GM20431 (cell line): ENCODE data around the gene WDR88.
"Not testable (repeated sequence)": the region's sequence is repeated elsewhere in the genome, so short reads cannot be mapped to it uniquely, and the experiment has no call there.

Source experiments
- in situ Hi-C: fragments of 300-500 bp; cut with MseI, MboI; formaldehyde crosslinking; loops from one replicate; pipeline ENCODE4 v1.15.0; 2020; ENCODE audit warnings: low sequenced_read_pairs; ENCODE audit not compliant: unreplicated experiment

Gene WDR88

DNA sequence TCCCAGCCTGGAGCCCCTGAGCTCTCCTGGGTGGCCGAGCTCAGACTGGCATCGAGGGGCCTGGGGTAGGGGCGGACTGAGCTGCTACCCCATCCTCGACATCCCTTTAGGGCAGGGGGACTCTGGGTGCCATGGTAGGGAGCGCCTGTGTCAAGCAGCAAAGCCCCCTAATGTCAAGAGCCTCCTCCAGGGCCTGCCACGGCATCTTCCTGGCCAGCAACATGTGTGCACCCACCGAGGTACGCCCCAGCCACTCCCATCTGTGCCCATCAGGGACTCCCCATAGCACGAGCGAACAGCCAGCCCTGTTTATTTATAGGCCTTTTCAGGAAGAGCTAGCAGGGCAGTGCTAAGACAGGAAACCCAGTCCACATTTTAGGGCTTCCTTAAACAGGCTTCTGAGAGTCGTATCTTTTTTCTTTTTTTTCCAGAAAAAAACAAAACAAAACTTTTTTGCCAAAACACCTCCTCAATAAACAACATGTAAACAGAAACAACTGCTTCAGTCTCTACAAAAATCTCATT, 76.5 kb downstream of the WDR88 start:
- in situ Hi-C loops: no loop called here

DNA sequence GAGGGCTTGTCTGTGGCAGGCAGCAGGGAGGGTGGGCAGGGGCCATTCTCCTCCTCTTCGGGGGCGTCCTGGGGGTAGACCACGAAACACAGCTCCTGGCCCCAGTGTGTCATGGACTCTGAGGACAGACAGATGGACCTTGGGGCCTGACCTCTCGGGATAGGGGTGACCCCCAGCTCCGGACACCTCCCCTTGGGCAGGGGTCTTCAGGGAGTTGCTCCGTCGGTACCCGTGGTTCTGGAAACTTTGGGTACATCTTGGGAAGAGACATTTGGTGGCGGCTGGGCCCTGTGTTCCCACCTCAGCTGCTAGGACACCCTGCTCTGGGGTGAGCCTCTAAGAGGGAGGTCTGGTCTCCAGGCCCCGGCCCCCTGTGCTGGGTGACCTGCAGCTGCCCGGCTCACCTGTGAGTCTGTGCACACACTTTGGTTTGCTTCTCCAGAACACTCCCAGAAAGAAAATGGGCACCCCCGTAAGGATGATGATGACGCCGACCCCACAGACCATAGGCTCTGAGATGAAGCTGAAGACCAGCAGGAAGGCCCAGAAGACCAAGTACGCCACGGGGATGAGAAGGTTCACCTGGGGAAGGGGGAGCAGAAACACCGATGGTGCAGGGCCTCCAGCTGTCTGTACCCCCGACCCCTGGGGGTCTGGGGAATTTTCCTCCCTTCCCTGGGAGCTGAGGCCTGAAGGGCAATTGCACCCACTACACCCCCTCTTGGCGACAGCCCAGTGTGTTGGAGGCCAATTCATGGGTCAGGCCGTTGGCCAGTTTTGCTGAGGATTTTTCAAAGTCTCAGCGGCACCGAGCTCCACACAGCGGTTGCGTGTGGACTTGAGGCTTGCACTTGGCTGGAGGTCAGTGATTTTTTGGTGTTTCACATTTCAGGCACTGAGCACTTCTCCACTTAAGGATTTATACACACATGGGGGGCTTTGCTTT, 77.3 kb downstream of the WDR88 start:
- in situ Hi-C loops: no loop called here

DNA sequence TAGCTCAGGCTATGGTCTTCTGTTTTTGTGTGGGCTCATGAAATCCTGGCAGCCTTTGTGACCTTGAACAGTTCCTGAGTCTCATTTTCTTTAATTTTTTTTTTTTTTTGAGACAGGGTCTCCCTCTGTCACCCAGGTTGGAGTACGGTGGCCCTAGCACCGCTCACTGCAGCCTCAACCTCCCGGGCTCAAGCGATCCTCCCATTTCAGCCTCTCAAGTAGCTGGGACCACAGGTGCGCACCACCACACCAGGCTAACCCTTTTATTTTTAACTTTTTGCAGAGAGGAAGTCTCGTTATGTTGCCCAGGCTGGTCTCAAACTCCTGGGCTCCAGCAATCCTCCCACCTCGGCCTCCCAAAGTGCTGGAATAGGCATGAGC, 77.9 kb downstream of the WDR88 start:
- in situ Hi-C loops: not testable (repeated sequence)

DNA sequence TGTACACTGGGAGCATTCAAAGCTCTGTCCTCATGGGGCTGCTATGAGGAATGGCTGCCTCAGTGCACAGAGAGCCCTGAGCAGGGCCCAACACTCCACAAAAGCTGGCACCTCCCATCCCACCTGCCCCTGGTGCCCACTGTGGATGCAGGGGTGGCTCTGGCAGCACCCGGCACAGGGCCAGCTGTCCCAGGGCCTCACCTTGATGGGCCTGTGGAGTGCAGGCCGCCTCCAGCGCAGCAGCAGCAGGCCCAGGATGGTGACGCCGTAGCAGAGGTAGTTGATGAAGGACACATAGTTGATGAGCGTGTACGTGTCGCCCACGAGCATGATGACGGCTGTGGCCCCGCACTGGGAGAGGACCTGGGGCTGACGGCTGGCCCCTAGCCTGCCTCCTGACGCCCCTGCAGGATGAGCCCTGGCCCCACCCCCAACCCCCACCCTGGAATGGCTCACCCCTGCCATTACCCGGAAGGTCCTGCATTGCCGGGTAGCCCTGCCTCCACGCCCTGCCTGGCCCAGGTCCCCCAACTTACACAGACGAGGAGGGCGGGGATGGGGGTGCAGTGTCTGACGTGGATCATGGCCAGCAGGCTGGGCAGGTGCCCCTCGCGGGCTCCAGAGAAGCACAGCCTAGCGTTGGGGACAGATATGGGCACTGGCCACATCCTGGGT, 78.5 kb downstream of the WDR88 start:
- in situ Hi-C loops: no loop called here

DNA sequence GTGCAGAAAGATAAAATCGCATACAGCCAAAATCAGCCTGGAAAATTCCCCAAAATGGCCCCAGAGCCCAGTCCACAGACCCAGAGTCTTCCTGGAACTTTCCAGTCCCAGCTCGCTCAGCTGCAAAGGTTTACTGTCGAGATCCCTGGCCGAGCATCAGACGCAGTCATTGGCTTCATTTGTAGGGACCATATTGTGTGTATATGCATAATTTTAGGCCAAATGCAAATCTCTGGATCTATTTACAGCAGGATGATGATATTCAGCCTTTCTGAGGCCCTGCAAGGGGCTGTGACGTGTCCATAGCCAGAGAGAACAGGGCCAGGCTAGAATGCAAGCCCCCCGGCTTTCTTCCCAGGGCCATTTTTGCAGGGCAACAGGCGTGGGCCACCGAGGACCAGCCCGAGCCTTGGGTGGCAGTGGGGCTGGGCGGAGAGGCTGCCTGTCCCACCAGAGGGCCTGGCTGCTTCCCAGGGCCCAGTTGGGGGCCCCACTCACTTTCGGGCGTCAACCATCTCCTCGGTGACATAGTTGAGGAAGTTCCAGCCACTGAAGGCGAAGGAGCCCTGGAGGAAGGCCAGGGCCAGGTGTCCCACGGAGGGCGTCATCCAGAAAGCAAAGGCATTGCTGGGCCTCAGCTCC, 80.0 kb downstream of the WDR88 start:
- in situ Hi-C loops: no loop called here

DNA sequence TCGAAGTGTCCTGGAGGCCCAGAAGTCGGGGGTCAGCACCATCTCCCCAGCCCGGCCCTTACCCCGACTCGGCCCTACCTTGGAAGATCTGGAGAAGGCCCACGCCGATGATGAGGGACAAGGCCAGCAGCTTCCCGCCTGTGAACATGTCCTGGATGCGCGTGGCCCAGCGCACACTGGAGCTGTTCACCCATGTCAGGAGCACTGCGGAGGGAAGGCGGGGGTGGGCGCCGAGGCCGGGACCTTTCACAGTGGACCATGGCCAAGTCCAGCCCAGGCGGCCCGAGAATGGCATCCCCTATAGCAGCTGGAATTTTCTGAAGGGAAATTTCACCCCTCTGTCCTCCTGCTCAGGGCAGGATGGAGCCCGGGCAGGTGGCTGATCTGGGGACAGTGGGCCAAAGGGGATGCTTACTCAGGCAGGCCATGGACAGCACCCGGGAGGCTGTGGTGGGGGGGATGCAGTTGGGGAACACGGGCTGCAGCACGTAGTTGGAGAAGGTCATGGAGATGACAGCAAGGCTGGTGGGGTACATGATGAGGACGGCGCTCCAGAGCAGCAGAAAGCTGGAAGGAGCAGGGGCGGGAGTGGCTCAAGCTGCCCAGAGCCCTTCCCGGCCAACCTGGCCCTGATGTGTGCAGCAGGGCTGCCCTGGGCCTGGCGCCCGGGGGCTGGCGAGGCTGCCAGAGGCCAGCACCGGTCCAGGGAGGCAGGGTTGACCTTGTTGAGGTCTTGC, 80.7 kb downstream of the WDR88 start:
- in situ Hi-C loops: no loop called here

DNA sequence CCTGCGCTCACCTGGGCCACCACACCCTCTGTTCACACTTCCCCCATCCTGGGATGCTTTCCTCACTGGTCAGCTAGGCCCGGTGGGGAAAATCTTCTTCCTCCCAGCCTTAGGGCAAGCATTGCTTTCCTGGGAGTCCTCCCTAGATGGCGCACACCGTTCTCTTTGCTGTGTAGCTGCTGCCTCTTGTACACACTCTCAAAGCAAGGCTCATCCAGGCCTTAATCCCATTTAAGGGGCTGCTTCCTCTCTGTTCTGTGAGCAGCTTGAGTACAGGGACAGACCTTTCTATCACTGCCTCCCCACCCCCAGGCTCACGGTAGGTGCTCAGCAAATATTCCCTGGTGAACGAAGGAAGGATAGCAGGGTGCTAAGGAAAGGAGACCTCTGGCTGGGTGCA, 82.7 kb downstream of the WDR88 start:
- in situ Hi-C loops: no loop called here

DNA sequence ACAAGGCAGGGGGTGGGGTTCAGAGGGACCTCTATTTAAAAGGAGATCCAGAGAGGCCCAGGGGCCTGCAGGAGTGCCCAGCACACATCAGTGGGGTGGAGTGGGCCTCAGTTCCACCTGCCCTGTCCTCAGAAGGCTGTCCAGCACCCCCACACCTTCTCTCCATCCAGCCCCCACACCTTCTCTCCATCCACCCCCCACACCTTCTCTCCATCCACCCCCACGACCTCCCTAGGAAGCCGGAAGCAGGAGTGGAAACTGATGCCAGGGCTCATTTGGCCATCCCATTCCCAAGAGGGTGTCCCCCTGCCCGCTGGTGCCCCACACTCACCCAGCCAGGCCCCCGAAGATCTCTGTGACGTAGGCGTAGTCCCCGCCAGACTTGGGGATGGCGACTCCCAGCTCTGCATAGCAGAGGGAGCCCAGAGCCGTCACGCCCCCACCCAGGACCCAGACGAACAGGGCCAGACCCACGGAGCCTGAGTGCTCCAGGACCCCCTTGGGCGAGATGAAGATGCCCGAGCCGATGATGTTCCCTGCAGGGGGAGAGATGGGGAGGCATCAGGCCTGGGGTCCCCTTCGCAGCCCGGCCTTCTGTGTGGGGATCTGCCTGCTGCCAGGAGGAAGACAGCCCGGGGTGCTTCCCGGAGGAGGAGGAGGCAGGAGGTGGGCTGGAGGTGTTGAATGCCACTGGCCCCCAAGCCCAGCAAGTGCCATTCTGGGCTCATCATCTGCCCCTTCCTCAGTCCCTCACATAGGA, 83.7 kb downstream of the WDR88 start:
- in situ Hi-C loops: no loop called here

DNA sequence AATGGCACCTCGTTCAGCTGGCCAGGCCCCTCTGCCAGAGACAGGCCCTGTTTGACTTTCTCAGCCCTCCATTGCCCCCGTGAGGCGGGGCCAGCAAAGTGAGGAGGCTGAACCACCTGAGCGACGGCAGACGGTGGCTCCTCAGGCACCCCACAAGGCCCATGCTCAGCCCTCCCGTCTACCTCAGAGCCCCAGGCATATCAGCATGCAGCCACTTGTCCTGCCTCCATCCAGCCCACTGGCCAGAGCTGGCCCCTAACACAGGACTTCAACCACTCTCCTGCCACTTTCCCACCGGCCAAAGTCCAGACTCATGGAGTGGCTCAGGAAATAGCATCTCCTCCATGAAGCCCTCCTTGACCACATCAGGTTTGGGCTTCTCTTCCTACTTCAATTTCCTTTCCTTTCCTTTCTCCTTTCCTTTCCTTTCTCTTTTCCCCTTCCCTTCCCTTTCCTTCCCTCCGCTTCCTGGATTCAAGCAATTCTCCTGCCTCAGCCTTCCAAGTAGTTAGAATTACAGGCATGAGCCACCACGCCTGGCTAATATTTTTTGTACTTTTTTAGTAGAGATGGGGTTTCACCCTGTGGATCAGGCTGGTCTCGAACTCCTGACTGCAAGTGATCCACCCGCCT, 84.4 kb downstream of the WDR88 start:
- in situ Hi-C loops: no loop called here

DNA sequence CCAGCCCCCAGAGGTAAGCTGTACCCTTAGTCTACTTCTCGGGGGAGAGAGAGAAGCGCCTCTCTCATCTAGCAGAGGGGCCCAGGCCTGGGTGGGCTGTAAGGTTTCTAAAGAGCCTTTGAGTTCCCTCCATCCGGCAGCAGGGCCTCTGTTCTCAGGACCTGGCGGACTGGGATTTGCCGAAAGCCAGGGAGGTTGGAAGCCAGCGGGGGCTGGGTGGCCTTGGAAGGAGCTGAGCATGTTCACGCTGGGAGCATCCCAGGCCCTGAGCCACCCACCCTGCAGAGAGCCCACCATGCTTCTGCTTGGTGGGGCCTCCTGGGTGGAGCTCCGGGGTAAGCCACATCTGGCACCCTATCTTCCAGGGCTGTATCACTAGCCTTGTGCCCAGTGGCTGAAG, 86.0 kb downstream of the WDR88 start:
- in situ Hi-C loops: no loop called here

DNA sequence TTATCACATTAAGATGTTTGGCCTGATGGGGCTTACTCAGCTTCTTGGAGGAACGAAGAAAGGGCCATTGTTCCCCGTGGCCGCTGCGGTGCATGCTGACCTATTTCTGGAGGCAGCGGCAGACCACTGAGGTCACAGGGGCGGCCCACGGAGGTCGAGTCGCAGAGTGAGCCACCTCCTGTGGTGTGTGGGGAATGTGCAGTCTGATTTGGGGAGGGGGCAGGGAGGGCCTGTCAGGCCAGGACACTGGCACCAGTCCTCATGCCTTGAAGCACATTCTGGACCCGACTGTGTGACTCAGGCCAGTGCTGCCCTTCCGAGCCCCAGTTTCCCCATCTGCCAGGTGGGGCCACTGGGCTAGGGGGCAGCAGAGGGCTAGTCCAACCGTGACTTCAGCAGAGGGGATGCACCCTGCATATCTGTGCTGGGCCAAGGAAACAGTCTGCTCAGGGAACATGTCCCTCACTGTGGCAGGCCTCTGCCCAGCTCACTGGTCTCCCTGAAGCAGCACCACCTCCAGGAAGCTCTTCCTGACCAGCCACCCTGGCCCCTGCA, 87.4 kb downstream of the WDR88 start:
- in situ Hi-C loops: no loop called here

DNA sequence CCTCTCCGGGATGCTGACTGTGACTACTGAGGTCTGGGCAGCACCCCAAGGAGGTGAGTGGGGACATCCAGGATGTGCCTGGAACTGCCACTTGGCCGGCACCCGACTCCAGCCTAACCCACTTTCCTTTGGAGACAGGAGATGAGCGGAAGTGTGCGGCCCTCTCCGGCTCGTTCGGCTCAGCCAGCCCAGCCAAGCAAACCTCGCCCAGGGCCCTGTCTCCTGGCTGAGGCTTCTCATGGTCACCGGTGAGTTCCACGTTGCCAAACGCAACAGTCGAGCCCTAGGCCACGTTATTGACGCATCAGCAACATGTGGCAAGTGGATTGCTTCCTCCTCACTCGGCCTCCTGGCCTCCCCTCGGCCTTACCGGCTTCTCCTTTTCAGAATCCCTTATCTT, 88.2 kb downstream of the WDR88 start:
- in situ Hi-C loops: no loop called here

DNA sequence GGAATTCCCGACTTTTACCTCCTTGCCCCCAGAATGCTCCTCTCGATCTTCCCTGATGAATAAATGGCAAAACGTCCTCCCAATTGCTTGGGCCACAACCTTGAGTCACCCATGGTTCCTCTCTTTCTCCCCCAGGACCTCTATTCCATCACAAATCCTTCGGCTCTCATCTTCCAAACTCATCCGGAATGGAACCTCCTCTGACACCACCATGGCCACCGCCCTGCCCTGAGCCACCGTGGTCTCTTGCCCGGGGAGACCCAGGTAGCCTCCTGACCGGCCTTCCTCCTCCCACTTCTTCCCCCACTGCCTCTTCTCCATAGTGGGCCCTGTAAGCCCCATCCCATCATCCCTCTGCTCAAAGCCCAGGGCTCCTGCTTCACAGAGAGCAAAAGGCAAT, 88.8 kb downstream of the WDR88 start:
- in situ Hi-C loops: no loop called here

DNA sequence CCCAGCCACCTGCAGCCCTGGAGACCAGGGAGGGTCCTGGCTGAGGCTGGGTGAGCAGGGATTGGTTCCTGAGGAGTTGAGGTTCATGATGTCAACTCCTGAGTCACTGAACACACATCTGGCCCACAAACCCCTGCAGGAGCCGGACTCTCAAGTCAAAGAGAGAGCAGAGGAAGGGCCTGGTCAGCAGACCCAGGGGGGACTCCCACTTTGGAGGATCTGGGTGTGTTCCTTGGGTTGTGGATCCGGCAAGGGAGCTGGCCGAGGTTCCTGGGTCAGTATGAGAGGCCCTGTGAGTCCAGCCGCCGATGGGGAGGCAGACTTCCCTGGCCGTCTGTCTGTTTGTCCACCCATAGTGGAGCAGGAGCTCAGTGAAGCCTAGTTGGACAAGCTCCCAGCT, 89.7 kb downstream of the WDR88 start:
- in situ Hi-C loops: no loop called here

DNA sequence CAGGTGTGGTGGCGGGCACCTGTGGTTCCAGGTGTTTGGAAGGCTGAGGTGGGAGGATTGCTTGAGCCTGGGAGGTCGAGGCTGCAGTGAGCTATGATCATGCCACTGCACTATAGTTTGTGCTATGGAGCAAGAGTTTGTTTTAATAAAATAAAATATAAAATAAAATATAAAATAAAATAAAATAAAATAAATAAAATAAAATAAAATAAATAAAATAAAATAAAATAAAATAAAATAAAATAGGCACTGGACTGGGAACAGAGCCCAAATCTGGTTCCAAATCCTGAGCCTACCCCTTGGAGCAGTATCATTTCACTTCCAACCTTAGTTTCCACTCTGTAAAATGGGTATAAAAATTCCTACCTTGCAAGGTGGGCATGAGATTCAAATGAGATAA, 90.3 kb downstream of the WDR88 start:
- in situ Hi-C loops: not testable (repeated sequence)

DNA sequence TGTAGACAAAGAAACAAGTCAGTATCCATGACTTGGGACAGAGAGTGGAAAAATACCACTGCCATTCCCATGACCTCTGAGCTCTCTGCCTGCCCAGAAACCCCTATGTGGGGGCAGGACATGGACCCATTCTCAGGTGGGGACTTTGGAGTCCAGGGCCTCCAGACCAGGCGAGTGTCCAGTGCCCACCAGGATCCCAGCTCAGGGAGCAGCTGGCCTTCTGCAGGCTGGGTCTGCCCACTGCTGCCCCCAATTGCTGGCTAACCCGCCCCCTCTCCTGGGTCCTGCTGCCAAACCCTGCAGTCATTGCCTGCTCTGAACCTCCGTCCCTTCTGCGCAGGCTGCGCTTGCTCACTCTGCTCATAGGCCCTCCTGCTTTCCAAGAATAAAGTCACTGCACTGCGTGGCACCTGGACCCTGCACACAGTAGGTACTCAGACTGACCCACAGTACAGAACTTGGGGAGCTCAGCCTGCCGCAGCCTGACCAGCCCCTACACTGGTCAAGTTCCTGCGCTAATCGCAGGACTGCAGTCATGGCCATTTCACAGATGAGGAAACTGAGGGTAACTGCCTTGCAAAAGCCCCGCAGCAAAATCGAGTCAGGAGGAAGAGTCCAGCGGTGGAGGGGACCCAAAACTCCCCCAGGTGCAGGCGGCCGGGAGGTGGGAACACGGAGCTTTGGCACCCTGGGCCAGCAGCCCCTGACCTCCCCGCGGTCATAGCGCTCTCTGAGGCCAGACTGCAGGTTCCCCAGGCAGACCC, 93.0 kb downstream of the WDR88 start:
- in situ Hi-C loops: loop anchor here (25.0 kb wide), 1 partner anchor 537 kb away; no protein-coding TSS in a partner anchor
